Mammary epithelial cell (primary cell): Measurements from ENCODE around the gene MYO5C.

Experiments used
- EZH2 ChIP-seq: IDR thresholded peaks from 2 replicates; pipeline ENCODE4 v1.6.1; 2012; ENCODE audit warnings: low read length, inconsistent platforms, borderline replicate concordance
- TF ChIP-seq, protein P1 (sequence below), 2 donors: IDR thresholded peaks in 1 of 2; conservative IDR thresholded peaks in 1 of 2; 2 replicates each; pipeline ENCODE4 v1.5.1; 2011 to 2012; ENCODE audit warnings: inconsistent platforms in 2 of 2, low read length in 2 of 2, mild to moderate bottlenecking in 2 of 2, control low read depth in 1 of 2, low read depth in 1 of 2; ENCODE audit not compliant: insufficient read depth in 1 of 2; ENCODE audit errors: extremely low read depth in 1 of 2

DNA sequence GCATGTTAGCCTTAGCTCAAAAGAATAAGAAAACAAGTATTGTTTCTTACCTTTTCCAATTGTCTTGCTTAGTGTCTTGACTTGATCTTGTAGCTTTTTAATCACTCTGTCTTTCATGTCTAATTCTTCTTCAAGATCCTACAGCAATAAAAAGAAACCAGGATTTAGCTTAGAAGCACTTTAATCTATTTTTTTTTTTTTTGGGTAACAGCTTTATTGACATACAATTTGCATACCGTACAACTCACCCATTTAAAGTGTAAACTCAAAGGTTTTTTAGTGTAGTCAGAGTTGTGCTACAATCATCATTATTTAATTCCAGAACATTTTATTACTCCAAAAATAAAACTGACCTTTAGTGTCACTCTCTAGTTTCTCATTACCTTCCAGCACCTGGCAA, 81.1 kb downstream of the MYO5C start:
- TF ChIP-seq, protein P1, sequence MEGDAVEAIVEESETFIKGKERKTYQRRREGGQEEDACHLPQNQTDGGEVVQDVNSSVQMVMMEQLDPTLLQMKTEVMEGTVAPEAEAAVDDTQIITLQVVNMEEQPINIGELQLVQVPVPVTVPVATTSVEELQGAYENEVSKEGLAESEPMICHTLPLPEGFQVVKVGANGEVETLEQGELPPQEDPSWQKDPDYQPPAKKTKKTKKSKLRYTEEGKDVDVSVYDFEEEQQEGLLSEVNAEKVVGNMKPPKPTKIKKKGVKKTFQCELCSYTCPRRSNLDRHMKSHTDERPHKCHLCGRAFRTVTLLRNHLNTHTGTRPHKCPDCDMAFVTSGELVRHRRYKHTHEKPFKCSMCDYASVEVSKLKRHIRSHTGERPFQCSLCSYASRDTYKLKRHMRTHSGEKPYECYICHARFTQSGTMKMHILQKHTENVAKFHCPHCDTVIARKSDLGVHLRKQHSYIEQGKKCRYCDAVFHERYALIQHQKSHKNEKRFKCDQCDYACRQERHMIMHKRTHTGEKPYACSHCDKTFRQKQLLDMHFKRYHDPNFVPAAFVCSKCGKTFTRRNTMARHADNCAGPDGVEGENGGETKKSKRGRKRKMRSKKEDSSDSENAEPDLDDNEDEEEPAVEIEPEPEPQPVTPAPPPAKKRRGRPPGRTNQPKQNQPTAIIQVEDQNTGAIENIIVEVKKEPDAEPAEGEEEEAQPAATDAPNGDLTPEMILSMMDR (conservative IDR thresholded peaks at IDR 0.05 in 1 of 2, IDR thresholded peaks at IDR 0.05 in 1 of 2; ENCODE audit: extremely low read depth in 1 of 2, insufficient read depth in 1 of 2, low read depth in 1 of 2, low read length in 2 of 2) = no peak
- no peak for TF ChIP-seq EZH2
